ENCODE results near the gene CGB7. TPM values are rescaled to one million over a fixed set of nuclear protein-coding genes. Genes with fewer than 3 reads are reported as not detected.
"Not testable (repeated sequence)": the region's sequence is repeated elsewhere in the genome, so short reads cannot be mapped to it uniquely, and the experiment has no call there.

CGB7 gene
- total RNA-seq, 1 experiment from 2014 or later = not detected

- CTCF ChIA-PET; H3K9me3 ChIP-seq (ENCODE audit: low read depth, low read length, poor library complexity, severe bottlenecking); H3K4me1 ChIP-seq (ENCODE audit: insufficient read depth, low read length, poor library complexity, severe bottlenecking); H3K27ac ChIP-seq (ENCODE audit: low read depth, low read length, poor library complexity, severe bottlenecking); POLR2A ChIA-PET (ENCODE audit: low non-redundant PET); intact Hi-C loops (cut with micrococcal nuclease; ENCODE audit: unreplicated experiment); H3K27me3 ChIP-seq (replicated peaks; ENCODE audit: insufficient read depth, low read depth, low read length, poor library complexity); H3K36me3 ChIP-seq (ENCODE audit: insufficient read depth, low read length, poor library complexity, severe bottlenecking); H3K4me3 ChIP-seq (ENCODE audit: low read depth, low read length, poor library complexity, severe bottlenecking); DNase-seq (ENCODE audit: low spot score); BruUV-seq (replicated peaks): not testable (repeated sequence)
Measured at GRCh38 chr19:49025088-49025487, 32.5 kb downstream of the CGB7 start.

DNA sequence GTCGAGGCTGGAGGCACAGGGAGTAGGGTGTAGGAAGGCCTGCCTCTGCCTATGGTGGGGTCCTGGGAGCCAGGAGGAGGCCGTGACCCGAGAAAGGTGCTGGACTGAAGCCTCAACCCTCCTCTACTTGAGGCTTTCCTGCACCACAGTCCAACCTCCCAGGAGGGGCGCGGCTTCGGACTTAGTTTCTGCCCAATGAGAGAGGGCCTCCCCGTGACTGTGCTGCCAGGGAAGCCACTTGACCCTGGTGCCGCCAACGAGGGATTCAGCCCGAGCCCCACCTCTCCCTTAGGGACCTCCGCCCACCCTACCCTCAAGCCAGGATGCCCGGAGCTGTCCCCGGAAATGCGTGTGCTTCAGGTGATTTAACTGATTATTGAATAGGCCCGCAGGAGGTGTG lies 33.3 kb downstream of the CGB7 start, which contains the start of gene CGB3:
TSS of gene CGB3 (minus strand) at position 101 of the 400 bp plus-strand sequence. CDS start 362 bp downstream, outside the sequence.
- intact Hi-C loops (cut with micrococcal nuclease; ENCODE audit: unreplicated experiment); H3K9me3 ChIP-seq (ENCODE audit: low read depth, low read length, poor library complexity, severe bottlenecking); CTCF ChIA-PET; DNase-seq (ENCODE audit: low spot score); H3K4me1 ChIP-seq (ENCODE audit: insufficient read depth, low read length, poor library complexity, severe bottlenecking); POLR2A ChIA-PET (ENCODE audit: low non-redundant PET); H3K36me3 ChIP-seq (ENCODE audit: insufficient read depth, low read length, poor library complexity, severe bottlenecking); H3K27ac ChIP-seq (ENCODE audit: low read depth, low read length, poor library complexity, severe bottlenecking); H3K4me3 ChIP-seq (ENCODE audit: low read depth, low read length, poor library complexity, severe bottlenecking); H3K27me3 ChIP-seq (replicated peaks; ENCODE audit: insufficient read depth, low read depth, low read length, poor library complexity); BruUV-seq (replicated peaks): not testable (repeated sequence)

DNA sequence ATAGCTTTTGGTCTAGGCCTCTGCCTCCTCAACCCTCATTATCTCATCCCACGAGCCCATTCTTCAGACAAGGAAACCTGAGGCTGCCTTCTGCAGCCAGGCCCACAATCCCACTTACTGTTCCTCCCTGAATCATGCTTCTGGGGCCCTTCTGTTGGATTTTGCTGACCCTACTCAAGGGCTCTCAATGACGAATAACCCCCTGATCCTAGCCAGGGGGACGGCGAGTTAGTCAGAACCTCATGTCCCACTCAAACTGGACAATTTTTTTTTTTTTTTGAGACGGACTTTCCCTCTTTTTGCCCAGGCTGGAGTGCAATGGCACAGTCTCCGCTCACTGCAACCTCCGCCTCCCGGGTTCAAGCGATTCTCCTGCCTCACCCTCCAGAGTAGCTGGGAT lies 35.4 kb downstream of the CGB7 start:
- intact Hi-C loops (cut with micrococcal nuclease; ENCODE audit: unreplicated experiment) = no loop called here
- DNase-seq (ENCODE audit: low spot score) = no peak
- Histone ChIP-seq H3K9me3 (ENCODE audit: low read depth, low read length, poor library complexity, severe bottlenecking) (no peaks in the 10 kb centered on the region), H3K4me3 (ENCODE audit: low read depth, low read length, poor library complexity, severe bottlenecking) (no peak overlapping the region), H3K4me1 (ENCODE audit: insufficient read depth, low read length, poor library complexity, severe bottlenecking) (peaks cover 15% of the 10 kb centered on the region), H3K36me3 (ENCODE audit: insufficient read depth, low read length, poor library complexity, severe bottlenecking) (no peaks in the 10 kb centered on the region), H3K27ac (ENCODE audit: low read depth, low read length, poor library complexity, severe bottlenecking) (no peak overlapping the region), H3K27me3 (replicated peaks; ENCODE audit: insufficient read depth, low read depth, low read length, poor library complexity) (no peaks in the 10 kb centered on the region)
- POLR2A ChIA-PET (ENCODE audit: low non-redundant PET) = no interaction called here
- BruUV-seq (replicated peaks) = no TSS peak
- CTCF ChIA-PET = interaction anchor here (0.7 to 1.3 kb wide), 2 partner anchors 22 to 37 kb away, joined by 6 to 7 read pairs; no protein-coding TSS in a partner anchor
- TF ChIP-seq, protein P1, sequence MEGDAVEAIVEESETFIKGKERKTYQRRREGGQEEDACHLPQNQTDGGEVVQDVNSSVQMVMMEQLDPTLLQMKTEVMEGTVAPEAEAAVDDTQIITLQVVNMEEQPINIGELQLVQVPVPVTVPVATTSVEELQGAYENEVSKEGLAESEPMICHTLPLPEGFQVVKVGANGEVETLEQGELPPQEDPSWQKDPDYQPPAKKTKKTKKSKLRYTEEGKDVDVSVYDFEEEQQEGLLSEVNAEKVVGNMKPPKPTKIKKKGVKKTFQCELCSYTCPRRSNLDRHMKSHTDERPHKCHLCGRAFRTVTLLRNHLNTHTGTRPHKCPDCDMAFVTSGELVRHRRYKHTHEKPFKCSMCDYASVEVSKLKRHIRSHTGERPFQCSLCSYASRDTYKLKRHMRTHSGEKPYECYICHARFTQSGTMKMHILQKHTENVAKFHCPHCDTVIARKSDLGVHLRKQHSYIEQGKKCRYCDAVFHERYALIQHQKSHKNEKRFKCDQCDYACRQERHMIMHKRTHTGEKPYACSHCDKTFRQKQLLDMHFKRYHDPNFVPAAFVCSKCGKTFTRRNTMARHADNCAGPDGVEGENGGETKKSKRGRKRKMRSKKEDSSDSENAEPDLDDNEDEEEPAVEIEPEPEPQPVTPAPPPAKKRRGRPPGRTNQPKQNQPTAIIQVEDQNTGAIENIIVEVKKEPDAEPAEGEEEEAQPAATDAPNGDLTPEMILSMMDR (conservative IDR thresholded peaks at IDR 0.05; ENCODE audit: low read depth, low read length) = no peak
- no peak for TF ChIP-seq EZH2 (IDR thresholded peaks at IDR 0.05; ENCODE audit: borderline replicate concordance, low read depth, low read length, poor library complexity, severe bottlenecking)

DNA sequence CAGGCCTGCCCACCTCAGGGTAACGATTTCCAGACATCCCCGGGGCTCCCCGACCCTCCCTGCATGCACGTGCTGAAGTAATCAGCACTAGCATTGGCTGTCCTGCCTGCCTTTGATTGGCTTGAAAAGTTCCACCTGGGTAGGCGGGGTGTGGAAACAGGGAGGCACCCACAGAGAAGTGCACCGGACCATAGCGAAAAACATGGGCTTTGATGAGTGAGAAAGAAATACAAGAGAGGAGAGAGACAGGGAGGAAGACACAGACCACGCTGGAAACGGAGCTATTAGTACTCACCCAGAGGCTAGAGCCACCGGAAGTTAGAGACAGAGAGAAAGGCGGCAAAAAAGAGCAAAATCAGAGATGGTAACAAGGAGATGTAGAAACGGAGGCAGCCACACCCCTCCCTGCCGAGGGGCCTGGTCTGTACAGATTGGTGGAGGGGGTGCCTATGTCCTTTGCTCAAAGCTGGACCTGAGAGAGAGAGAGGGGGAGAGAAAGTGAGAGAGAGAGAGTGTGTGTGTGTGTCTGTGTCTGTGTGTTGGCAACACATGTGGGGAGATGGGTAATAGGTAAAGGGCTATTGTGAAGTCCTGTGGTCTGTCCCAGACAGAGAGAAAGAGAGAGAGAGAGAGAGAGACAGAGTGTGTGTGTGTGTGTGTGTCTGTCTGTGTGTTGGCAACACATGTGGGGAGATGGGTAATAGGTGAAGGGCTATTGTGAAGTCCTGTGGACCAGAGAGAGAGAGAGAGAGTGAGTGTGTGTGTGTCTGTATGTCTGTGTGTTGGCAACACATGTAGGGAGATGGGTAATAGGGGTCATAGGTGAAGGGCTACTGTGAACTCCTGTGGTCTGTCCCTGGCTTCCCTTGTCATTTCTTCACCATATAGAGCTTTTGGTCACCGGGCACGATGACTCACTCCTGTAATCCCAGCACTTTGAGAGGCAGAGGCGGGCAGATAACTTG lies 36.3 kb downstream of the CGB7 start:
- H3K9me3 ChIP-seq (ENCODE audit: low read depth, low read length, poor library complexity, severe bottlenecking) = no peaks in the 10 kb centered on the region
- no peak for TF ChIP-seq EZH2 (IDR thresholded peaks at IDR 0.05; ENCODE audit: borderline replicate concordance, low read depth, low read length, poor library complexity, severe bottlenecking)
- TF ChIP-seq, protein P1 (conservative IDR thresholded peaks at IDR 0.05; ENCODE audit: low read depth, low read length) = no peak
- H3K27ac ChIP-seq (ENCODE audit: low read depth, low read length, poor library complexity, severe bottlenecking) = no peak overlapping the region
- POLR2A ChIA-PET (ENCODE audit: low non-redundant PET) = no interaction called here
- no peak overlapping the region for H3K4me3 ChIP-seq (ENCODE audit: low read depth, low read length, poor library complexity, severe bottlenecking)
- BruUV-seq (replicated peaks) = no TSS peak
- H3K27me3 ChIP-seq (replicated peaks; ENCODE audit: insufficient read depth, low read depth, low read length, poor library complexity) = no peaks in the 10 kb centered on the region
- CTCF ChIA-PET = interaction anchor here (1.3 kb wide), 1 partner anchor 21 kb away, joined by 6 read pairs; no protein-coding TSS in a partner anchor
- H3K36me3 ChIP-seq (ENCODE audit: insufficient read depth, low read length, poor library complexity, severe bottlenecking) = no peaks in the 10 kb centered on the region
- H3K4me1 ChIP-seq (ENCODE audit: insufficient read depth, low read length, poor library complexity, severe bottlenecking) = peaks cover 15% of the 10 kb centered on the region
- intact Hi-C loops (cut with micrococcal nuclease; ENCODE audit: unreplicated experiment) = no loop called here
- DNase-seq (ENCODE audit: low spot score) = no peak

Measured in A673 (cell line).